ENCODE data around the gene TENT4A.

TENT4A gene

DNA sequence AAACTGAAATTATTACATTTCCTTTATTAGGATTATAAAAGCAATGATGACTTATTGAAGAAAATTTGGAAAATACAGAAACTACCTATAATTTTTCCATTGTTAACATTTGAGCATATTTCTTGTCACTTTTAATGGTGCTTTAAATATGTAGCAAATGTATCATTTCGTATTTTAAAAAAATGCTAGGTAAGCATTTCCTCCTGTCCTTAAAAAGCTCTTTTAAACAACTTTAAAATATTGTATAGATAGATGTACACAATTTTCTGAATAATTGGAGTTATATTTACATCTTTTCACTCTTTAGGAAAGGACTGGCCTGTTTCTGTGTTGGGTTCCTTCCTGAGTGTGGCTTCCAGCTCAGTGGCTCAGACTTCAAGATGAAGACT lies 15.6 kb downstream of the TENT4A start:
- in situ Hi-C loops (cut with MboI; ENCODE audit: low sequenced_read_pairs, unreplicated experiment): loop anchor here (25.0 kb wide), 2 partner anchors 91 to 1241 kb away; partner anchors contain the start of genes NSUN2 and SRD5A1
- TF ChIP-seq, protein P1, sequence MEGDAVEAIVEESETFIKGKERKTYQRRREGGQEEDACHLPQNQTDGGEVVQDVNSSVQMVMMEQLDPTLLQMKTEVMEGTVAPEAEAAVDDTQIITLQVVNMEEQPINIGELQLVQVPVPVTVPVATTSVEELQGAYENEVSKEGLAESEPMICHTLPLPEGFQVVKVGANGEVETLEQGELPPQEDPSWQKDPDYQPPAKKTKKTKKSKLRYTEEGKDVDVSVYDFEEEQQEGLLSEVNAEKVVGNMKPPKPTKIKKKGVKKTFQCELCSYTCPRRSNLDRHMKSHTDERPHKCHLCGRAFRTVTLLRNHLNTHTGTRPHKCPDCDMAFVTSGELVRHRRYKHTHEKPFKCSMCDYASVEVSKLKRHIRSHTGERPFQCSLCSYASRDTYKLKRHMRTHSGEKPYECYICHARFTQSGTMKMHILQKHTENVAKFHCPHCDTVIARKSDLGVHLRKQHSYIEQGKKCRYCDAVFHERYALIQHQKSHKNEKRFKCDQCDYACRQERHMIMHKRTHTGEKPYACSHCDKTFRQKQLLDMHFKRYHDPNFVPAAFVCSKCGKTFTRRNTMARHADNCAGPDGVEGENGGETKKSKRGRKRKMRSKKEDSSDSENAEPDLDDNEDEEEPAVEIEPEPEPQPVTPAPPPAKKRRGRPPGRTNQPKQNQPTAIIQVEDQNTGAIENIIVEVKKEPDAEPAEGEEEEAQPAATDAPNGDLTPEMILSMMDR (IDR thresholded peaks at IDR 0.05; ENCODE audit: borderline replicate concordance, control extremely low read depth, extremely low read depth, insufficient read depth, missing control alignments): no peak
- no peak for DNase-seq (ENCODE audit: low spot score)

DNA sequence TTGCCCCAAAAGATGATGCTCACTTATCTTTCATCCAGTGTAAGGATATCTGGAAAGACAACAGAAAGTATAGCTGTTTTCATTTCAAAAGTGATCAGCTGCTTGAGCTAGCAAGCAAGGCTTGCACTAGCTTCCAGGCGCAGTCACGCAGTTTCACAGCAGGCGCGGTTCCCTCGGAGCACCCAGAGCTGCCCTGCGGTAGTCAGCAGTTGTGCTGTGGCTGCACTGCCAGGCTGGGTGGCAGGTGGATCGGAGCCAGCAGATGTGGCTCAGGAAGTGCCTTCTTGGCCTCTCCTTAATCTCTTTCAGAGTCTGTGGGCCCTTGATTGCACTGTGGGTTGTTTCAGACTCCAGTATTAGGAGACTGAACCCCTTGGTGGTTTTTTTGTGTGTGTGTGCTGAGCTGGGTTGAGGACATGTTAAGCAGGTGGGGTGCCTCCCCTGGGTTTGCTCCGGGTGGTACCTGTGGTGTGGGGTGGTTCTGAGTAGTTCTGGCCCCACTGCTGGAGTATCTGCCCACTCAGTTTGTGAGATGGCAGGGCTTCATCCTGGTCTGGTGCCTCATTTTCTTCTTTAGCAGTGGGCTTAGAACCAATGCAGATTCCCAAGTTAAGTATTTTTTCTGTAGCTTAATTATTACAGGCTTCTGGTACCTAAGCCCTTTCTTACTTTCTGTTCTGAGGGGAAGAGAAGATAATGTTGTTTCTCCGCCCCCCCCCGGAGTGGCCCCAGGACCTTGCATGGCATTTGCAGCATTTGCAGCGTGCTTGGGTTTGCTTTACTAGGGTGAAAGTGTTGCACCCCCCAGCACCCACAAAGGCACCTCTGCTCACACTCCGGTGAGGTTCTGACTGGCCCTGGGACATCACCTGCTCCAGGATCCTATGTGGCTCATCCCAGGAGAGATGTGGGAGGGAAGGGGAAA lies 16.4 kb downstream of the TENT4A start:
- in situ Hi-C loops (cut with MboI; ENCODE audit: low sequenced_read_pairs, unreplicated experiment): loop anchor here (25.0 kb wide), 2 partner anchors 92 to 1242 kb away; partner anchors contain the start of genes NSUN2 and SRD5A1
- no peak for DNase-seq (ENCODE audit: low spot score)
- TF ChIP-seq, protein P1 (IDR thresholded peaks at IDR 0.05; ENCODE audit: borderline replicate concordance, control extremely low read depth, extremely low read depth, insufficient read depth, missing control alignments): no peak

DNA sequence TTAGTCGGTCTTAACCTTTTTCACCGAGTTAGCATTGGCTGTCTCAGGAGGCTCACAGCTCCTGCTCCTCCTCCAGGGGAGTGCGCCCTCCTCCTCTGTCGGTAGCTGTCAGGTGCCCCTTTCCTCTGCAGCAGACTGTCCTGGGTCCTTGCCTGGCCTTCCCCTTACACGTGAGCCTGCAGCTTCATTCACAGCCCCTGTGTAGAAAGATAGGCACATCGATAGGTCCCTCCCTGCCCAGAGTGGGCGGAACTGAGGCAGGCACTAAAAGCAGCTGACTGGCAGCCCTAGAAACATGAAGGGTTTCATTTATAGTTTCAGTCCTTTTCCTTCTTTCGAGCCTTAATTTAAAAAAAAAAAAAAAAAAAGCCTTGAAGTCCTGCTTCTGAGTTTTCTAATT lies 17.2 kb downstream of the TENT4A start:
- TF ChIP-seq, protein P1 (IDR thresholded peaks at IDR 0.05; ENCODE audit: borderline replicate concordance, control extremely low read depth, extremely low read depth, insufficient read depth, missing control alignments): no peak
- in situ Hi-C loops (cut with MboI; ENCODE audit: low sequenced_read_pairs, unreplicated experiment): loop anchor here (25.0 kb wide), 2 partner anchors 93 to 1243 kb away; partner anchors contain the start of genes NSUN2 and SRD5A1
- no peak for DNase-seq (ENCODE audit: low spot score)

DNA sequence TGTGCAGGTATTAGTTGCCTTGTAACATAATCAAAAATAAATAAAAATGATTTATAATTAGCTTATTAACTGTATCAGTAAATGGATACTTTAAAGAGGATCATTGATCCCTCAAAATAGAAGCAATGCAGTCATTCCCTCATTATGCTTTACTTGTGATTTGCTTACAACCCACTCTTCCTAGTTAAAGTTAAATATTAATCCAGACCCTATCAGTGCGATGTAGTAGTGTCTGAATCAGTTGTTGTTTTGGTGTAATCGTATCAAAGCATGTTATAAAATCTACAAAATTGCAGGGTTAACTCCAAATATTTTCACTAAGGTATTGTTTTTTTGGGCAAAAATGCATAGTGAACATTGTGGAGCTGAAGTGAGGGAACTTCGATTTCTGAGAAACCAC lies 17.6 kb downstream of the TENT4A start:
- no peak for DNase-seq (ENCODE audit: low spot score)
- TF ChIP-seq, protein P1 (IDR thresholded peaks at IDR 0.05; ENCODE audit: borderline replicate concordance, control extremely low read depth, extremely low read depth, insufficient read depth, missing control alignments): no peak
- in situ Hi-C loops (cut with MboI; ENCODE audit: low sequenced_read_pairs, unreplicated experiment): loop anchor here (25.0 kb wide), 2 partner anchors 94 to 1244 kb away; partner anchors contain the start of genes NSUN2 and SRD5A1

DNA sequence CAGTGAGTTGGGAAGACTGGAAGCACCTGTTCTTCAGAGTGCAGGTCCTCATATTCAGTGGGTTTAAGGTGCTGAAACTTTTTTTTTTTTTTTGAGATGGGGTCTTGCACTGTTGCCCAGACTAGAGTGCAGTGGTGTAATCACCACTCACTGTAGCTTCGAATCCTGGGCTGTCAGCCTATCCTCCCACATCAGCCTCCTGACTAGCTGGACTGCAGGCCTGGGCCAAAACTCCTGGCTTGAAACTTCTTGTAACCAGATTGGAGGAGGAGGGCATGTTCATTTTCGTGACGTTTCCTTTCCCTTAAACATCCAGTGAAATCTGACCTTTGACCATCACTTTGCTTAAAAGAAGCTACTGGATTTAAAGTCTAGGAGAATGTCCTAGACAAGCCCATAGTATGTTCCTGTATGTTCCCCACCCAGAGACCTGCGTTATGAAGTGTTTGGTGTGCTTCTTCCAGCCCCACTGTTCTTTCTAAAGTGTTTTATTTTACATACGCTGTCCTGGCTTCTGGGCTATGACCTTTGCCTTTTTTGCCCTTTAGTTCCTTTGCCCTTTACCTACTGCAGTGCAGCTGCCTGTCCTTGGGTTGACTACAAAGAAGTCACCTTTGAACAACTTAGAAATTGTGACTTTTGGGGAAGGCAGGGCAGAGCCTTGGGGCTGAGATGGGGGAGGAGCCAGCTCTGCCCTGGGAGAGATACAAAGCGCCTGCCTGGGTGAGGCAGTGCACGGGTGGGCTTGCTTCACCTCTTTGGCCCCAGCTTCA lies 18.4 kb downstream of the TENT4A start:
- TF ChIP-seq, protein P1 (IDR thresholded peaks at IDR 0.05; ENCODE audit: borderline replicate concordance, control extremely low read depth, extremely low read depth, insufficient read depth, missing control alignments): no peak
- in situ Hi-C loops (cut with MboI; ENCODE audit: low sequenced_read_pairs, unreplicated experiment): loop anchor here (25.0 kb wide), 2 partner anchors 94 to 1244 kb away; partner anchors contain the start of genes NSUN2 and SRD5A1
- DNase-seq (ENCODE audit: low spot score): no peak

Data from GM13976 (cell line).